ENCODE data around the gene ZNG1F. TPM values are rescaled to one million over a fixed set of nuclear protein-coding genes. Genes with fewer than 3 reads are reported as not detected.
"Not testable (repeated sequence)": the region's sequence is repeated elsewhere in the genome, so short reads cannot be mapped to it uniquely, and the experiment has no call there.

Gene ZNG1F
- total RNA-seq, 1 donor from 2014 or later: 18.7 TPM

DNA sequence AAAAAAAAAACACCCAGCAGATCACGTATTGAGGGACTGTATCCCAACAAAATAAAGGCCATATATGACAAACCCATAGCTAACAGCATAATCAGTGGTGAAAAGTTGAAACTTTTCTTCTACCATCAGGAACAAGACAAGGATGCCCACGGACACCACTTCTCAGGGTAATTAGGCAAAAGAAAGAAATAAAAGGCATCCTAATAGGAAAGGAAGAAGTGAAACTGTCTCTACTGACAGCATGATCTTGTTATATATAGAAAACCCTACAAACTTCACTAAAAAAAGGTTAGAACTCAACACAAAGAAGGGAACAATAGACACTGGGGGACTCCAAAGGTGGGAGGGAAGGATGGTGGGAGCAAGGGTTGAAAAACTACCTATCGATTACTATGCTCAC, 102.9 kb downstream of the ZNG1F start:
- DNase-seq: not testable (repeated sequence)

DNA sequence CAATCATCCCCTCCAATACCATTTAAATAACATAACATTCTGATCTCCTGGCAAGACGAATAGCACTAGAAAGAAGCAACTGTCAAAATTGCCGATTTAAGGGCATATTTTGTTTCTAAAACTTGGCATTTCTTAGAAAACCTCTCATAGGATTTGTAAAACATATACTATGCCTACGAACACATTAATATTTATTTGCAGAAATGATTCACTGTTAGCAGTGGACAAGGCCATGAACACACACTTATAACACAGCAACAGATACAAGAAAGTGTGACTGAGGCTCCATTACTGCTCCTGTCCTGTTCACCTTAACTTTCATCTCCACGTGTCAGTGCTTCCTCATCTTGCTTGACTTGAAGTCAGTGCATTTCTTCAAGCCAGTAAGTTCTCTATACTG, 106.8 kb downstream of the ZNG1F start:
- DNase-seq: not testable (repeated sequence)

Small RNAs within 50 kb of the gene (small RNA-seq; reads per million reads assigned to genes)
- gene MIR4477A: not detected
- not detected for gene RNA5SP530

Other genes starting within 250 kb of the ZNG1F start
- 0.31 TPM for gene FOXD4L6, start 60.6 kb downstream of the ZNG1F start, total RNA-seq

Measured in occipital lobe (tissue), 3 donors.